GM23338 (cell line): ENCODE measurements around the gene NOL12. TPM values are rescaled to one million over a fixed set of nuclear protein-coding genes. Genes with fewer than 3 reads are reported as not detected.
A peak's percentile ranks its signal among the peaks of the same experiment; 100 is the strongest.

ENCODE experiments used
- ATAC-seq: fragments of 200-7000 bp; cut with Tn5 transposase; 3 replicates; pipeline ENCODE4 v1.9.1; 2020
- DNase-seq: peaks from one replicate; pipeline ENCODE4 v3.0.0-alpha.2; 2015; ENCODE audit warnings: low spot score
- H2AFZ ChIP-seq: fragments of 200-600 bp; sonication (generic); 2 replicates; pipeline ENCODE4 v1.8.0; 2016; ENCODE audit warnings: antibody characterized with exemption, mild to moderate bottlenecking, moderate library complexity
- H3F3A ChIP-seq: fragments of 200-600 bp; sonication (generic); replicated peaks from 2 replicates; pipeline ENCODE4 v1.8.0; 2017; ENCODE audit warnings: antibody characterized with exemption, mixed run types, low read depth
- H3K27ac ChIP-seq: fragments of 200-600 bp; sonication (generic); 2 replicates; pipeline ENCODE4 v1.6.1; 2016; ENCODE audit warnings: low read depth
- H3K27me3 ChIP-seq: fragments of 200-600 bp; sonication (generic); 2 replicates; pipeline ENCODE4 v1.8.0; 2016; ENCODE audit warnings: mild to moderate bottlenecking, mixed run types, moderate library complexity; ENCODE audit not compliant: insufficient read depth
- H3K36me3 ChIP-seq: fragments of 200-600 bp; sonication (generic); 2 replicates; pipeline ENCODE4 v1.8.0; 2016; ENCODE audit warnings: mild to moderate bottlenecking; ENCODE audit not compliant: insufficient read depth
- H3K4me1 ChIP-seq: fragments of 200-600 bp; sonication (generic); 2 replicates; pipeline ENCODE4 v1.8.0; 2016; ENCODE audit warnings: mild to moderate bottlenecking, moderate library complexity; ENCODE audit not compliant: insufficient read depth
- H3K4me2 ChIP-seq: fragments of 200-600 bp; sonication (generic); 2 replicates; pipeline ENCODE4 v1.7.1; 2017; ENCODE audit warnings: mixed run types
- H3K4me3 ChIP-seq: fragments of 200-600 bp; sonication (generic); 2 replicates; pipeline ENCODE4 v1.6.1; 2016; ENCODE audit warnings: mixed run types
- H3K79me2 ChIP-seq: fragments of 200-600 bp; sonication (generic); replicated peaks from 2 replicates; pipeline ENCODE4 v1.8.0; 2017; ENCODE audit warnings: mild to moderate bottlenecking; ENCODE audit not compliant: insufficient read depth
- H3K9me2 ChIP-seq: fragments of 200-600 bp; sonication (generic); 2 replicates; pipeline ENCODE4 v1.8.0; 2017; ENCODE audit not compliant: insufficient read depth
- H4K20me1 ChIP-seq: fragments of 200-600 bp; sonication (generic); replicated peaks from 2 replicates; pipeline ENCODE4 v1.8.0; 2017; ENCODE audit warnings: mild to moderate bottlenecking; ENCODE audit not compliant: insufficient read depth
- H3K27ac Mint-ChIP-seq: 2 replicates; pipeline ENCODE4 v1.8.0; 2020; ENCODE audit warnings: inconsistent platforms, mild to moderate bottlenecking, moderate library complexity, mixed read lengths
- H3K27me3 Mint-ChIP-seq: 3 replicates; pipeline ENCODE4 v1.8.0; 2022; ENCODE audit warnings: low read depth, mild to moderate bottlenecking, moderate library complexity, mixed read lengths, inconsistent platforms; ENCODE audit not compliant: insufficient read depth, poor library complexity
- H3K36me3 Mint-ChIP-seq: 3 replicates; pipeline ENCODE4 v1.8.0; 2021; ENCODE audit warnings: low read depth, mild to moderate bottlenecking, inconsistent platforms, moderate library complexity, mixed read lengths
- H3K4me1 Mint-ChIP-seq: 3 replicates; pipeline ENCODE4 v1.8.0; 2020; ENCODE audit warnings: mild to moderate bottlenecking, inconsistent platforms, mixed read lengths
- H3K4me3 Mint-ChIP-seq: 3 replicates; pipeline ENCODE4 v1.8.0; 2021; ENCODE audit warnings: moderate library complexity, mild to moderate bottlenecking, inconsistent platforms, mixed read lengths
- H3K9me3 Mint-ChIP-seq: 3 replicates; pipeline ENCODE4 v1.8.0; 2020; ENCODE audit warnings: moderate library complexity, mild to moderate bottlenecking, inconsistent platforms, mixed read lengths
- CREB1 ChIP-seq: fragments of 250-450 bp; sonication (Bioruptor Pico); IDR thresholded peaks from 2 replicates; pipeline ENCODE4 v1.5.0; 2020; ENCODE audit warnings: low read depth, mild to moderate bottlenecking, moderate library complexity
- CTCF ChIP-seq, 2 experiments: fragments of 200-600 bp in 1 of 2; sonication (generic) in 1 of 2; conservative IDR thresholded peaks; 2 replicates each; pipeline versions ENCODE4 v1.5.1 to v1.6.1; 2016 to 2017; ENCODE audit warnings: antibody characterized with exemption in 2 of 2, low read depth in 2 of 2, mild to moderate bottlenecking in 2 of 2, moderate library complexity in 1 of 2
- EZH2 ChIP-seq: fragments of 200-600 bp; sonication (generic); IDR thresholded peaks from one replicate; pipeline ENCODE4 v1.8.0; 2017; ENCODE audit warnings: antibody characterized with exemption, mild to moderate bottlenecking, low read depth; ENCODE audit not compliant: unreplicated experiment
- EZH2phosphoT487 ChIP-seq: fragments of 200-600 bp; sonication (generic); IDR thresholded peaks from one replicate; pipeline ENCODE4 v1.8.1; 2018; ENCODE audit warnings: antibody characterized with exemption; ENCODE audit not compliant: unreplicated experiment
- JUNB ChIP-seq: IDR thresholded peaks from one replicate; pipeline ENCODE4 v1.6.1; 2016; ENCODE audit warnings: antibody characterized with exemption; ENCODE audit not compliant: unreplicated experiment
- NANOG ChIP-seq: IDR thresholded peaks from 2 replicates; pipeline ENCODE4 v1.6.1; 2016; ENCODE audit warnings: antibody characterized with exemption, borderline replicate concordance
- POLR2AphosphoS5 ChIP-seq: IDR thresholded peaks from 2 replicates; pipeline ENCODE4 v1.6.1; 2016; ENCODE audit warnings: antibody characterized with exemption, low read depth
- REST ChIP-seq: IDR thresholded peaks from one replicate; pipeline ENCODE4 v1.6.1; 2018; ENCODE audit warnings: antibody characterized with exemption; ENCODE audit not compliant: unreplicated experiment
- STAT1 ChIP-seq: IDR thresholded peaks from one replicate; pipeline ENCODE4 v1.6.1; 2016; ENCODE audit warnings: antibody characterized with exemption; ENCODE audit not compliant: unreplicated experiment
- ZNF114 ChIP-seq: fragments of 250-450 bp; sonication (Bioruptor Pico); IDR thresholded peaks from 2 replicates; pipeline ENCODE4 v1.5.0; 2020; ENCODE audit warnings: mild to moderate bottlenecking, moderate library complexity
- ZNF331 ChIP-seq: fragments of 250-450 bp; sonication (Bioruptor Pico); IDR thresholded peaks from 2 replicates; pipeline ENCODE4 v1.5.0; 2020; ENCODE audit warnings: low read depth, mild to moderate bottlenecking, moderate library complexity
- ZNF462 ChIP-seq: fragments of 250-450 bp; sonication (Bioruptor Pico); IDR thresholded peaks from 2 replicates; pipeline ENCODE4 v1.5.0; 2020; ENCODE audit warnings: mild to moderate bottlenecking, moderate library complexity
- polyA plus RNA-seq: library from polyadenylated mRNA; unstranded; fragments of >200 nt; fragmentation: Nextera tagmentation; extraction: Ambion mirVana; gene quantifications from 2 replicates; pipeline ENCODE4 v1.2.1, GENCODE V29; 2016
- total RNA-seq: library from RNA; depleted of rRNA; stranded (reverse); fragments of >200 nt; shearing (Covaris generic); gene quantifications from 2 replicates; pipeline ENCODE4 v1.2.3, GENCODE V29; 2014
- TF ChIP-seq, protein P1 (sequence below): IDR thresholded peaks from 2 replicates; pipeline ENCODE4 v1.6.1; 2016; ENCODE audit warnings: antibody characterized with exemption

NOL12 gene
- total and polyA plus RNA-seq, 2 experiments from 2014 or later: 22.2 to 48.5 TPM

- no peak overlapping the region for H3K4me3 Mint-ChIP-seq
- DNase-seq (no peak), ATAC-seq (peak; percentile 10; the same call in 2 of the 3 replicates)
- H3K9me3 Mint-ChIP-seq: no peaks in the 10 kb centered on the region
- Histone ChIP-seq H3F3A (peaks cover 15% of the 10 kb centered on the region), H3K4me3 (no peak overlapping the region), H3K27ac (no peak overlapping the region), H4K20me1 (no peaks in the 10 kb centered on the region; the same call in 1 of the 2 replicates), H3K4me2 (no peak overlapping the region), H3K27me3 (peaks cover 90% of the 10 kb centered on the region), H3K36me3 (no peaks in the 10 kb centered on the region), H2AFZ (no peak overlapping the region), H3K9me2 (no peaks in the 10 kb centered on the region), H3K4me1 (no peaks in the 10 kb centered on the region), H3K79me2 (no peaks in the 10 kb centered on the region)
- peaks cover 13% of the 10 kb centered on the region for H3K4me1 Mint-ChIP-seq
- TF ChIP-seq STAT1 (no peak), ZNF462 (CRISPR knock-in tag) (no peak), CTCF (conservative IDR thresholded peaks at IDR 0.05; ENCODE audit: low read depth in 2 of 2) (no peak), EZH2 (no peak), ZNF114 (CRISPR knock-in tag) (no peak), CREB1 (CRISPR knock-in tag) (no peak), REST (no peak), EZH2phosphoT487 (no peak), NANOG (no peak), ZNF331 (CRISPR knock-in tag) (no peak), POLR2AphosphoS5 (no peak), JUNB (no peak)
- TF ChIP-seq, protein P1, sequence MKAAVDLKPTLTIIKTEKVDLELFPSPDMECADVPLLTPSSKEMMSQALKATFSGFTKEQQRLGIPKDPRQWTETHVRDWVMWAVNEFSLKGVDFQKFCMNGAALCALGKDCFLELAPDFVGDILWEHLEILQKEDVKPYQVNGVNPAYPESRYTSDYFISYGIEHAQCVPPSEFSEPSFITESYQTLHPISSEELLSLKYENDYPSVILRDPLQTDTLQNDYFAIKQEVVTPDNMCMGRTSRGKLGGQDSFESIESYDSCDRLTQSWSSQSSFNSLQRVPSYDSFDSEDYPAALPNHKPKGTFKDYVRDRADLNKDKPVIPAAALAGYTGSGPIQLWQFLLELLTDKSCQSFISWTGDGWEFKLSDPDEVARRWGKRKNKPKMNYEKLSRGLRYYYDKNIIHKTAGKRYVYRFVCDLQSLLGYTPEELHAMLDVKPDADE: no peak
- peaks cover 55% of the 10 kb centered on the region for H3K27me3 Mint-ChIP-seq
- H3K27ac Mint-ChIP-seq: no peak overlapping the region
- H3K36me3 Mint-ChIP-seq: peaks cover 14% of the 10 kb centered on the region
Observed at GRCh38 chr22:37740455-37741311, 54.5 kb downstream of the NOL12 start.
